A549 (cell line): ENCODE measurements around the gene CELF4.

Source experiments
- BHLHE40 ChIP-seq: IDR thresholded peaks from 2 replicates; pipeline ENCODE4 v1.6.1; 2012; ENCODE audit warnings: low read depth, low read length, inconsistent platforms
- JUN ChIP-seq, 2 experiments: fragments of >200 bp; sonication (Bioruptor Twin); formaldehyde crosslinking; IDR thresholded peaks; 2 replicates in 1 of 2; 3 replicates in 1 of 2; pipeline ENCODE4 v1.6.1; 2016 to 2017
- MAZ ChIP-seq: fragments of 150-350 bp; IDR thresholded peaks from 2 replicates; pipeline ENCODE4 v1.6.1; 2014; ENCODE audit warnings: antibody characterized with exemption, low read depth, low read length, borderline replicate concordance
- PHF8 ChIP-seq: fragments of 200-600 bp; sonication (generic); IDR thresholded peaks from 2 replicates; pipeline ENCODE4 v1.6.1; 2016; ENCODE audit warnings: low read depth, mild to moderate bottlenecking, antibody characterized with exemption, moderate library complexity, borderline replicate concordance
- POLR2A ChIP-seq: IDR thresholded peaks from 2 replicates; pipeline ENCODE4 v1.6.1; 2012; ENCODE audit warnings: mild to moderate bottlenecking, low read length
- POLR2AphosphoS2 ChIP-seq: conservative IDR thresholded peaks from 2 replicates; pipeline ENCODE4 v1.6.1; 2012; ENCODE audit warnings: low read length, improper control_type of control experiment, inconsistent platforms
- RAD21 ChIP-seq, 2 experiments: fragments of >200 bp in 1 of 2; sonication (Bioruptor Twin) in 1 of 2; formaldehyde crosslinking in 1 of 2; IDR thresholded peaks in 1 of 2; conservative IDR thresholded peaks in 1 of 2; 2 replicates in 1 of 2; 3 replicates in 1 of 2; pipeline ENCODE4 v1.6.1; 2012 to 2018; ENCODE audit warnings: inconsistent platforms in 1 of 2
- RFX5 ChIP-seq: fragments of 450-650 bp; IDR thresholded peaks from 2 replicates; pipeline ENCODE4 v1.7.1; 2014; ENCODE audit warnings: antibody characterized with exemption, mild to moderate bottlenecking, moderate library complexity
- SMC3 ChIP-seq: fragments of >200 bp; sonication (Bioruptor Twin); formaldehyde crosslinking; IDR thresholded peaks from 3 replicates; pipeline ENCODE4 v1.6.1; 2018; ENCODE audit warnings: inconsistent platforms
- ZNF302 ChIP-seq: fragments of 250-450 bp; sonication (Bioruptor Pico); IDR thresholded peaks from 2 replicates; pipeline ENCODE4 v1.9.0; 2021; ENCODE audit warnings: inconsistent platforms, mild to moderate bottlenecking, moderate library complexity
- TF ChIP-seq, protein P1 (sequence below): fragments of >200 bp; sonication (Bioruptor Twin); formaldehyde crosslinking; IDR thresholded peaks from 3 replicates; pipeline ENCODE4 v1.5.1; 2016

DNA sequence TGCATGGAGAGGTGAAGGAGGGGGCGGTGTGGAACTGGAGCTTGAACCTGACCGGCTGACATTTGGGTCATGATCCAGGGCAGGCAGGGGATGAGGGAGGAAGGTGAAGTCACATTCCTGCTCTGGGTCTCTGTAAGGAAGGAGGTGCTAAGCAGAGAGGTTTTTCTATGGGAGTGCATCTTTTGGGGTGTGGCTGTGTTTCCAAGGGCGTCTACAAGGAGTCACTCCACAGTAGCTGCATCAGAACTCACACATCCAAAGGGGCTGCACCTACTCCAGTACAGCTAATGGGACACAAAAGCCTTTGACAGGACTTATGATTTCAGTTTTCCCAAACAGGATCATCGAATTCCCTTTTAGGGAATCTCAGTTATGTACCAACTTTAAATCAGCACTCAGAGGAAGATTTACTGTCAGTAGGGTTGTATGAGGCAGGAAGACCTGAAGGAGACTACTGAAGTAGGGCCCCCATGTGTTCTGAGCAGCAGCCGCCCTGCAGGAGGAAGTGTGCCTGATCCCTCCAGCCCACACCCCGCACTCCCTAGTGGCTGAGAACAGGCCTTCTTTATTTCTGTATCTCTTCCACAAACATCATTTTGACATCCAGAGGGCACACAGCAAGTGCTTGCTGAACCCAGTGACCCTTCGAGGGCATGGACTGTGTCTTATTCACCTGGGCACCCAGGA lies 137.2 kb downstream of the CELF4 start:
- TF ChIP-seq PHF8 (no peak), RAD21 (conservative IDR thresholded peaks at IDR 0.05 in 1 of 2, IDR thresholded peaks at IDR 0.05 in 1 of 2) (no peak), POLR2A (no peak), ZNF302 (CRISPR knock-in tag) (no peak), SMC3 (no peak), RFX5 (no peak), JUN (IDR thresholded peaks at IDR 0.05) (no peak), BHLHE40 (no peak), POLR2AphosphoS2 (no peak), MAZ (no peak)
- TF ChIP-seq, protein P1, sequence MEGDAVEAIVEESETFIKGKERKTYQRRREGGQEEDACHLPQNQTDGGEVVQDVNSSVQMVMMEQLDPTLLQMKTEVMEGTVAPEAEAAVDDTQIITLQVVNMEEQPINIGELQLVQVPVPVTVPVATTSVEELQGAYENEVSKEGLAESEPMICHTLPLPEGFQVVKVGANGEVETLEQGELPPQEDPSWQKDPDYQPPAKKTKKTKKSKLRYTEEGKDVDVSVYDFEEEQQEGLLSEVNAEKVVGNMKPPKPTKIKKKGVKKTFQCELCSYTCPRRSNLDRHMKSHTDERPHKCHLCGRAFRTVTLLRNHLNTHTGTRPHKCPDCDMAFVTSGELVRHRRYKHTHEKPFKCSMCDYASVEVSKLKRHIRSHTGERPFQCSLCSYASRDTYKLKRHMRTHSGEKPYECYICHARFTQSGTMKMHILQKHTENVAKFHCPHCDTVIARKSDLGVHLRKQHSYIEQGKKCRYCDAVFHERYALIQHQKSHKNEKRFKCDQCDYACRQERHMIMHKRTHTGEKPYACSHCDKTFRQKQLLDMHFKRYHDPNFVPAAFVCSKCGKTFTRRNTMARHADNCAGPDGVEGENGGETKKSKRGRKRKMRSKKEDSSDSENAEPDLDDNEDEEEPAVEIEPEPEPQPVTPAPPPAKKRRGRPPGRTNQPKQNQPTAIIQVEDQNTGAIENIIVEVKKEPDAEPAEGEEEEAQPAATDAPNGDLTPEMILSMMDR: no peak
